Ishikawa (cell line): Measurements from ENCODE around the gene FGFR3.

Experiments used
- CEBPB ChIP-seq: IDR thresholded peaks from 2 replicates; pipeline ENCODE4 v1.6.1; 2012
- CREB1 ChIP-seq: IDR thresholded peaks from 2 replicates; pipeline ENCODE4 v1.6.1; 2012; ENCODE audit warnings: low read depth
- EGR1 ChIP-seq: IDR thresholded peaks from 2 replicates; pipeline ENCODE4 v1.6.1; 2012
- EP300 ChIP-seq: IDR thresholded peaks from 2 replicates; pipeline ENCODE4 v1.6.1; 2012; ENCODE audit warnings: borderline replicate concordance
- FOXM1 ChIP-seq: IDR thresholded peaks from 2 replicates; pipeline ENCODE4 v1.6.1; 2012; ENCODE audit warnings: low read depth, borderline replicate concordance
- NFIC ChIP-seq: IDR thresholded peaks from 2 replicates; pipeline ENCODE4 v1.6.1; 2012
- RAD21 ChIP-seq: IDR thresholded peaks from 2 replicates; pipeline ENCODE4 v1.6.1; 2012; ENCODE audit warnings: low read depth
- TAF1 ChIP-seq: IDR thresholded peaks from 2 replicates; pipeline ENCODE4 v1.6.1; 2012; ENCODE audit warnings: low read depth, mild to moderate bottlenecking
- TCF12 ChIP-seq: IDR thresholded peaks from 2 replicates; pipeline ENCODE4 v1.6.1; 2012; ENCODE audit warnings: low read depth
- TEAD4 ChIP-seq: IDR thresholded peaks from 2 replicates; pipeline ENCODE4 v1.6.1; 2012
- YY1 ChIP-seq: IDR thresholded peaks from 2 replicates; pipeline ENCODE4 v1.6.1; 2012; ENCODE audit warnings: low read depth
- ZBTB7A ChIP-seq: IDR thresholded peaks from 2 replicates; pipeline ENCODE4 v1.6.1; 2012; ENCODE audit warnings: low read depth
- TF ChIP-seq, protein P1 (sequence below): IDR thresholded peaks from 2 replicates; pipeline ENCODE4 v1.6.1; 2012; ENCODE audit warnings: low read depth, mild to moderate bottlenecking
- TF ChIP-seq, protein P2 (sequence below): IDR thresholded peaks from 2 replicates; pipeline ENCODE4 v1.6.1; 2012
- TF ChIP-seq, protein P3 (sequence below): IDR thresholded peaks from 2 replicates; pipeline ENCODE4 v1.6.1; 2012

The FGFR3 gene

DNA sequence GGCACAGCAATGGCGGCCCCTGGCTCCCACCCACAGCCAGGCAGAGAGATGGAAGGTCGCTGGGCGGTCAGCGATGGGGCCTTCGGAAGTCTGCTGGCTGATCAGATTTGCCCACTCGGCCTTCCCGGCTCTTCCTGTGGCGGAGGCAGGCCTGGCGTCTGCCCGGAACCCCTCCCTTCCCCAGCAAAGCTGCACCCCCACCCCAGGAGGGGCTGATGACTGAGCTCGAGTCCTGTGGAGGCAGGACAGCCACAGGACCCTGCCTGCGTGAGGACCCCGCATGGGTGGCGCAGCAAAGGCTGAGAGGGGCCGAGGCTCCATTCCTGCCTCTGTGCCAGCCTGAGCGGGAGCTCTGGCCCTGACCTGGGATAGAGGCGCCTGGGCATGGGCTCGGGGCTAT lies 37.0 kb upstream of the FGFR3 start:
- TF ChIP-seq EP300 (no peak), CREB1 (no peak), RAD21 (no peak), CEBPB (no peak), TAF1 (no peak), EGR1 (no peak), FOXM1 (no peak), NFIC (no peak), YY1 (no peak), ZBTB7A (no peak), TCF12 (no peak), TEAD4 (no peak)
- TF ChIP-seq, protein P1, sequence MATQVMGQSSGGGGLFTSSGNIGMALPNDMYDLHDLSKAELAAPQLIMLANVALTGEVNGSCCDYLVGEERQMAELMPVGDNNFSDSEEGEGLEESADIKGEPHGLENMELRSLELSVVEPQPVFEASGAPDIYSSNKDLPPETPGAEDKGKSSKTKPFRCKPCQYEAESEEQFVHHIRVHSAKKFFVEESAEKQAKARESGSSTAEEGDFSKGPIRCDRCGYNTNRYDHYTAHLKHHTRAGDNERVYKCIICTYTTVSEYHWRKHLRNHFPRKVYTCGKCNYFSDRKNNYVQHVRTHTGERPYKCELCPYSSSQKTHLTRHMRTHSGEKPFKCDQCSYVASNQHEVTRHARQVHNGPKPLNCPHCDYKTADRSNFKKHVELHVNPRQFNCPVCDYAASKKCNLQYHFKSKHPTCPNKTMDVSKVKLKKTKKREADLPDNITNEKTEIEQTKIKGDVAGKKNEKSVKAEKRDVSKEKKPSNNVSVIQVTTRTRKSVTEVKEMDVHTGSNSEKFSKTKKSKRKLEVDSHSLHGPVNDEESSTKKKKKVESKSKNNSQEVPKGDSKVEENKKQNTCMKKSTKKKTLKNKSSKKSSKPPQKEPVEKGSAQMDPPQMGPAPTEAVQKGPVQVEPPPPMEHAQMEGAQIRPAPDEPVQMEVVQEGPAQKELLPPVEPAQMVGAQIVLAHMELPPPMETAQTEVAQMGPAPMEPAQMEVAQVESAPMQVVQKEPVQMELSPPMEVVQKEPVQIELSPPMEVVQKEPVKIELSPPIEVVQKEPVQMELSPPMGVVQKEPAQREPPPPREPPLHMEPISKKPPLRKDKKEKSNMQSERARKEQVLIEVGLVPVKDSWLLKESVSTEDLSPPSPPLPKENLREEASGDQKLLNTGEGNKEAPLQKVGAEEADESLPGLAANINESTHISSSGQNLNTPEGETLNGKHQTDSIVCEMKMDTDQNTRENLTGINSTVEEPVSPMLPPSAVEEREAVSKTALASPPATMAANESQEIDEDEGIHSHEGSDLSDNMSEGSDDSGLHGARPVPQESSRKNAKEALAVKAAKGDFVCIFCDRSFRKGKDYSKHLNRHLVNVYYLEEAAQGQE = no peak
- TF ChIP-seq, protein P2, sequence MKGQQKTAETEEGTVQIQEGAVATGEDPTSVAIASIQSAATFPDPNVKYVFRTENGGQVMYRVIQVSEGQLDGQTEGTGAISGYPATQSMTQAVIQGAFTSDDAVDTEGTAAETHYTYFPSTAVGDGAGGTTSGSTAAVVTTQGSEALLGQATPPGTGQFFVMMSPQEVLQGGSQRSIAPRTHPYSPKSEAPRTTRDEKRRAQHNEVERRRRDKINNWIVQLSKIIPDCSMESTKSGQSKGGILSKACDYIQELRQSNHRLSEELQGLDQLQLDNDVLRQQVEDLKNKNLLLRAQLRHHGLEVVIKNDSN = no peak
- TF ChIP-seq, protein P3, sequence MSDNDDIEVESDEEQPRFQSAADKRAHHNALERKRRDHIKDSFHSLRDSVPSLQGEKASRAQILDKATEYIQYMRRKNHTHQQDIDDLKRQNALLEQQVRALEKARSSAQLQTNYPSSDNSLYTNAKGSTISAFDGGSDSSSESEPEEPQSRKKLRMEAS = no peak

DNA sequence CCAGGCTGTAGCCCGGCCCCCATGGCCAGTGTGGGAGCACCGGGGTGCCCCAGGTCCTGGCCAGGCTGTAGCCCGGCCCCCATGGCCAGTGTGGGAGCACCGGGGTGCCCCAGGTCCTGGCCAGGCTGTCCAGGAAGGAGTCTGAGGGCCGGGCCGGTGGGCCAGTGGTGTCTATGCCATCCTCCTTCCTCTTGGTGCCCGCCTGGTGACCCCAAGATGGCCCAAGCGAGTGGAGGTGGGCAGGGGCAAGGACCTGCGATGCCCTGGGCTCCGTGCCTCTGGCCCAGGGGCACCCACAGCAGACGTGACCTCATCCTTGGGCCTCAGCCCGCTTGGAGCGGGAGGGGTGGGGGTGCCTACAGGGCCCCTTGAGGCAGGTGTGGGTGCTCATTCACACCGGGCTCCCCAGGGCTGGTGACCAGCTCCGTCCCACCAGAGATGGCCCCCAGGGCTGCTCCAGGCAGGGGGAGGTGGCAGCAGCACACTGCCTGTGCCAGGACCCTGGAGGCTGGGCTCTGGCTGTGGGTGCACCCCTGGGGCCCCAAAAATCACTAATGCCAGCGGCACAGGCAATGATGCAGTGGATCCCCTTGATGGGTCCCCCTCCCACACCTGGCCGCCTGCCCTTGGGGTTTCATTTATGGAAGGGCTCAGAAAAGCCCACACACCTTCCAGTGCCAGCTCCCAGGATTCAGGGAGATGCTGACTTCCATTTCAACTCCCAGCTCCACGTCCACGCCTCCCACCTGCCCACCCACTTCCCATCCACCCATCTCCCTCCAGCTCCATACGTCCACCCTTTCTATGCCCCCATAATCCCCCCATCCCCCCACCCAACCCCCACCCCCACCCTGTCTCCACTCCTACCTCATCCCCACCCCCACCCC lies 36.0 kb upstream of the FGFR3 start:
- TF ChIP-seq EGR1 (no peak), TAF1 (no peak), CEBPB (no peak), TEAD4 (no peak), RAD21 (no peak), YY1 (no peak), FOXM1 (no peak), EP300 (no peak), NFIC (no peak)
- TF ChIP-seq, protein P3 = no peak

DNA sequence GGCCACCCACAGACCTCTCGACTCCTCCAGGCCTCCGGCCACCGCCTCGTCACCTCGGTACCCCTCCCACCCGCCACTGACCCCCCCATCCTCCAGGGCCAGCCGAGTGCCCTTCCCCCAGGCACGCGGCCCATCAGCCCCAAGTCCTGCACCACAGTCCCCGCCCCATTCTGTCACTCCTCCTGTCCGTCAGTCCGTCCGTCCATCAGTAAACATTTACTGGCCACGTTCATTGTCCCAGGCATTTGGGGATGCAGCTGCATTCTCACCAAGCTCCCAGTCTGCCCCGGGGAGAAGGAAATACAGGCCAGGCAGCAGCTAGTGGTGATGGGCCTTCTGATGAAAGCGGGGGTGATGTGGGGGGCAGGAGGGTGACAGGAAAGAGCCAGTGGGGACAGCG lies 35.3 kb upstream of the FGFR3 start:
- TF ChIP-seq EP300 = no peak
- TF ChIP-seq EGR1 = no peak
- no peak for TF ChIP-seq TCF12
- no peak for TF ChIP-seq CREB1
- no peak for TF ChIP-seq TAF1
- TF ChIP-seq, protein P1 = no peak

DNA sequence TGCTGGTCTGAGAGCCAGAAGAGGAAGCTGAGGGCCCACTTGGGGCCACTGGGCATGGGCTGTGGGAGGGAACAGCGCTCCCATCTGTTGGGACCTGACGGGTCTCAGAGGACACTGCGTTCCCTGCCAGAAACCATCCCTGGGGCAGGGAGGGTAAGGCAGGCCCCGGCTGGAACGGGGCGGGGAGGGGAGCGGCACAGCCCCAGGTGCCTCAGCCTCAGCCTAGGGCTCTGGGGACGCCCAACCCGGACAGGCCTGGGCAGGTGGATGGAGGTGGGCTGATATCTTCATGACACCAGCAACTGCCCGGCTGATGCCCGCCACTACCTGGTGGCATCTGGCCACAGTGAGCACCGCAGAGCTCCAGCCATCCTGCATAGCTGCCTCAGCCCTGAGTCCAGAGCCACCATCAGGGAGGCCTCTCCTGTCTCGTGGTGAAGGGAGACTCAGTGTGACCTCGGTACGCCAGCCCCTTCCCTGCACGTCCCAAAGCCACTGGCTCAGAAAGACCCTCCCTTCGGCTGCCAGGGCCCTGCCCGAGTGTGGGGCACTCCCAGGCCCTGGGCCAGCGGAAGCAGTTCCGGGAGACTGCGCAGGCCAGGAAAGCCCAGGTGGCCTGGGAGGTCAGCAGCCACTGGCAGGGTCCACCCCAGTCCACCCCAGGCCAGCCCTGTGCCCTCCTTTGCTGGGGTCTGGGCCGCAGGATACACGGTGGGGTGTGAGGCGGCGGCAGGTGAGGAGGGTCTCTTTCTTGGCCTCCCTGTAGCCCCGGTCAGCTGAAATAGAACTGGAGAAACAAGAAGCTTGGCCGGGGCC lies 34.6 kb upstream of the FGFR3 start:
- TF ChIP-seq NFIC (no peak), EGR1 (no peak), RAD21 (no peak), EP300 (no peak), YY1 (no peak), ZBTB7A (no peak), TAF1 (no peak), TCF12 (no peak), CEBPB (no peak), FOXM1 (no peak), CREB1 (no peak), TEAD4 (no peak)
- TF ChIP-seq, protein P2 = no peak
- TF ChIP-seq, protein P1 = no peak
- TF ChIP-seq, protein P3 = no peak
